Occipital lobe (tissue), 2 donors: ENCODE measurements around the gene MACROD1. TPM values are rescaled to one million over a fixed set of nuclear protein-coding genes. Genes with fewer than 3 reads are reported as not detected.
A peak's percentile ranks its signal among the peaks of the same experiment; 100 is the strongest.
"Not testable (repeated sequence)": the region's sequence is repeated elsewhere in the genome, so short reads cannot be mapped to it uniquely, and the experiment has no call there.

Source experiments
- DNase-seq: peaks from one replicate; lab custom pipeline; 2025; lab: John Stamatoyannopoulos, UW
- total RNA-seq: library from RNA; depleted of rRNA; stranded (reverse); fragments of >200 nt; gene quantifications from one replicate; pipeline ENCODE4 v1.2.3, GENCODE V29; 2014

The MACROD1 gene
- total RNA-seq, 1 donor from 2014 or later: 16.2 TPM

DNA sequence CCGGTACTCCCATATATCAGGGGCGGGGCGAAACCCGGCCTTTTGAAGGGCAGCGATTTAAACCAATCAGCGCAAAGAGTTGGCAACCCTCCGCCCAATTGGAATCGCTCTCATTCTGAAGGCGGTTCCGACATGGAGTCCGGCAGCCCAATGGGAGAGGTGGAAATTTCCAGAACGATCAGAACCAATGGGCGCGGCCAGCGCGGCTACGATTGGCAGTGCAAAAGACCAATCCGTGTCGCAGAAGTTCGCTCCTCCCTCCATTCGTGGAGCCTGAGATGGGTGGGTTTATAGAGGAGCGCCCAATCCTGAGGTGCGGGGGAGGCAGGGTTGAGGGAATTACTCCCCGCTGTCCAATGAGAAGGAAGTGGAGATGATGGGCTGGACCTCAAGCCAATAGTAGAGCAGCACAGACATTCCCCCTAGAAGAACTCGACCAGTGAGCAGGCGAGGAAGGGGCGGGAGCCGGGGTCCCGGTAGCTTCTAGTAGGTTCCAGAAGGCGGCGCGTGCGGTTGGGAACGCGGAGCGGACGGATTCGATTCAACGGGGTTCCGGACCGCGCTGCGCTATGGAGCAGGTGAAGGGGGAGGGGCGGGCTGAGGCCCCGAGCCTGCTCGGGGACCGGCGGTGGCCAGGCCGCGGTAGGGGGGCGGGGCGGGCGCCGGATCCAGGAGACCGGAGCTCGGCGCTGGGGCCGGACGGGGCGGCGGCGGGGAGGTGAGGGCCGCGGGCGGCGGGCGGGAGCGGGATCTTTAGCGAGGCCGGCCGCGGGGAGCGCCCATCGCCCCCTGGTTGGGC is 20.0 kb upstream of the MACROD1 start, which contains the start of gene STIP1:
Gene STIP1, plus strand, starts transcription at position 479 of the 799 bp plus-strand sequence. Its CDS starts 91 bp downstream, at position 570.
- peak; percentile 100 for DNase-seq

DNA sequence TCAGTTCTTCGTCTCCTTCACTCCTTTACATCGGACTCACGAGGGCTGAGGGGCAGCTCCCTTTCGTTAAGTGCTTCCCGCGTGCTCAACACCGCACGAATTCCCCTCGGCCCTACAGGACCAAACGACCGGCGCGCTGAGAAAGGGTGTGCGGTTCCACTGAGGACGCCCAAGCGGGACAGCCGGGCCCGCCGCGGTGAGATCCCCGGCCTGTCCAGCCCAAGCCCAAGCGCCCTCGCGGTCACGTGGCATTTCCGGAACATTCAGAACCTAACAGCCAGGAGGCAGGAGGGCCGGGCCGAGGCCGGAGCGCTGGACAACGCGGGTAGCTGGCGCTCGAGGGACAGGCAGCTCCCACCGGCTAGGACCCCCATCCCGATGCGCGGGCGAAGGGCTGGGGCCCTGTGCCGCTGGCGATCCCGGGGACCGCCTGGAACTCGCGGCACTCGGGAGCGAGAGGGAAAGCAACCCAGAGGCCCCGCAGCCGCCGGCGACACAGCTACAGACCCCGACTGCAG is 19.3 kb upstream of the MACROD1 start:
- peak; percentile 82 for DNase-seq

DNA sequence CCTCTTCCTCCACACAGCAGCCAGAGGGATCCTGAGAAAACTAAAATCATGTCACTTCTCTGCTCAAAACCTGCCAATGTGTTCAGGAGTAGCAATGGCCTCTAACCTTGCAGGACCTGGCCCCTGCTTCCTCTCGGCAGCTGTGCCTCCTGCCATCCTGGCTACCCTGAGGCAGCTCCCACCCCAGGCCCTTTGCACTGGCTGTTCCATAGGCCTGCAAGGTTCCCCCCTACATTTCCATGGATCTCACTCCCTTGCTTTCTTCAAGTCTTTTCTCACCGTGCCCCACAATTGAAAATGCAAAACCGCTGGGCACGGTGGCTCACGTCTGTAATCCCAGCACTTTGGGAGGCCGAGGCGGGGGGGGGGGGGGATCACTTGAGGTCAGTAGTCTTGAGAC is 18.0 kb upstream of the MACROD1 start:
- DNase-seq: no peak

- peak; percentile 91 for DNase-seq
These were observed 15.8 kb upstream of the MACROD1 start for GRCh38 chr11:64181506-64182411.

DNA sequence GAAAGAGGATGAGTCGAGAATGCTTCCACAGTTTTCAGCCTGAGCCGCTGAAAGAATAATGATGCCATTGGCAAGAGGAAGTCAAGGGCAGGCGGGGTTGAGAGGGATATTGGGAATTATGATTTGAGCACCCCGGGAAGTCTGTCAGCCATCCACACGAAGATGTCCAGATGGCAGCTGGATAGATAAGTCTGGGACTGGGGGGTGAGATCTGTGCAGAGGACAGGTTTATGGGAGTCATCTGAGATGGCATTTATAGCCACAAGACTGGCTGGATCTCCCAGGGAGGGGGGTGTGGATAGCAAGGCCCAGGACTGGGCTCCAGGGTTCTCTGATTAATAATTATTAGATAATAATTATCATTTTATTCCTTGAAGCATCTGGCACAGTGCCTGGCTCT is 15.0 kb upstream of the MACROD1 start:
- no peak for DNase-seq

DNA sequence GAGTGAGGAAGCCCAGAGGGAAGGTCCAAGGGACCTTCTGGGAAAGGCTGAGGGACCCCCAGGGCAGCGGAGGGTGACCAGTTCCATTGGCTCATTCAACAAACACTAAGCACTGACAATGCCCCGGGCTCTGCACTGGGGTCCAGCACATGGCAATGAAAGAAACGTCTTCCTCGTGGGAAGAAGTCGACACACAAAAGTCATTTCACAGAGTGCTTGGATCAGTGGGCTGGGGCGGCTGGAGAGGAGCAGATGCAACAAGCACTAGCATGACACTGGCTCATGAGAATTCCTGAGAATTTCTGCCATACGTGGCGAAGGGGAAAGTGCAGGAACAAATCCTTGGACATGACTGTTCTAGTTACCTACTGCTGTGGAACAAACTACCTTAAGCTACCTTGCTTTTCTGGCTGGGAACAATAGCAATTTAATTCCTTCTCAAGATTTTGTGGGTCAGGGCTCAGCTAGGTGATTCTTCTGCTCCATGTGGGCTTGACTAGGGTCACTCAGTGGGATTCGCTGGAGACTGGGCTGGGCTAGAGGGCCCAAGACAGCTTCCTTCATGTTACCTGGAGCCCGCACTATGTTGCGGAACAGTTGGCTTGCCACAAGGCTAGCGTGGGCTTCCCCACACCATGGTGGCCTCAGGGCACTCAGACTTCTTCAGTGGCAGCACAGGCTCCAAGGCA is 13.2 kb upstream of the MACROD1 start:
- DNase-seq: no peak

DNA sequence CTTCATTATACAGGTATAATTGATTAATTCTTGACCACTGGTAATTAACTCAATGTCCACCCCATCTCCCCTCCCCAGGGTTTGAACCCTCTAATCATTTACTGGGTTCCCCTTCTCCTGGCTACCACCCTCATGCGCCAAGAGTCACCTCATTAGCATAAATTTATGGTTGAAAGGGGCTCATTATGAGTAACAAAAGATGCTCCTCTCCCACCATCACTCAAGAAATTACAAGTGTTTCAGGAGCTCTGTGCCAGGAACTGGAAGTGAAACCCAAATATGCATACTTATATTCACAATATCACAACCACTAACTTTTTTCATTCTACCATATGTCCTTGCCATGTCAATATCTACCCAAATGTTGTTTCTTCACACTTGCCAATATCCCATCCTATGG is 12.3 kb upstream of the MACROD1 start:
- DNase-seq: no peak

GRCh38 chr11:64176751-64177150 is 10.8 kb upstream of the MACROD1 start:
- DNase-seq: no peak

- DNase-seq: no peak
These were observed 7.9 kb upstream of the MACROD1 start for GRCh38 chr11:64173616-64174355.

DNA sequence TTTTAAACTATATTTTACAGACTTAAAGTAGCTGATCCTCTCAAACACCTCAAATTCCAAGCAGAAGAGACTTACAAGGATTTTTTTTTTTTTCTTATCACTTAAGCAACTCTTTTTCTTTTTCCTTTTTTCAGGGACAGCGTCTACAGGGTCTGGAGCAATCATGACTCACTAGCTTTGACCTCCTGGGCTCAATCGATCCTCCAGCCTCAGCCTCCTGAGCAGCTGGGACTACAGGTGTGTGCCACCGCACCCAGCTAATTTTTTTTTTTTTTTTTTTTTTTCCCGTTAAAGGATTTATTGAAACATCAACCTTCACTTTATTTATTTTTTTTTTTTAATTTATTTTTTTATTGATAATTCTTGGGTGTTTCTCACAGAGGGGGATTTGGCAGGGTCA is 4.5 kb upstream of the MACROD1 start:
- DNase-seq: no peak

GRCh38 chr11:64165481-64165841 is 452 bp downstream of the MACROD1 start:
- DNase-seq: no peak

DNA sequence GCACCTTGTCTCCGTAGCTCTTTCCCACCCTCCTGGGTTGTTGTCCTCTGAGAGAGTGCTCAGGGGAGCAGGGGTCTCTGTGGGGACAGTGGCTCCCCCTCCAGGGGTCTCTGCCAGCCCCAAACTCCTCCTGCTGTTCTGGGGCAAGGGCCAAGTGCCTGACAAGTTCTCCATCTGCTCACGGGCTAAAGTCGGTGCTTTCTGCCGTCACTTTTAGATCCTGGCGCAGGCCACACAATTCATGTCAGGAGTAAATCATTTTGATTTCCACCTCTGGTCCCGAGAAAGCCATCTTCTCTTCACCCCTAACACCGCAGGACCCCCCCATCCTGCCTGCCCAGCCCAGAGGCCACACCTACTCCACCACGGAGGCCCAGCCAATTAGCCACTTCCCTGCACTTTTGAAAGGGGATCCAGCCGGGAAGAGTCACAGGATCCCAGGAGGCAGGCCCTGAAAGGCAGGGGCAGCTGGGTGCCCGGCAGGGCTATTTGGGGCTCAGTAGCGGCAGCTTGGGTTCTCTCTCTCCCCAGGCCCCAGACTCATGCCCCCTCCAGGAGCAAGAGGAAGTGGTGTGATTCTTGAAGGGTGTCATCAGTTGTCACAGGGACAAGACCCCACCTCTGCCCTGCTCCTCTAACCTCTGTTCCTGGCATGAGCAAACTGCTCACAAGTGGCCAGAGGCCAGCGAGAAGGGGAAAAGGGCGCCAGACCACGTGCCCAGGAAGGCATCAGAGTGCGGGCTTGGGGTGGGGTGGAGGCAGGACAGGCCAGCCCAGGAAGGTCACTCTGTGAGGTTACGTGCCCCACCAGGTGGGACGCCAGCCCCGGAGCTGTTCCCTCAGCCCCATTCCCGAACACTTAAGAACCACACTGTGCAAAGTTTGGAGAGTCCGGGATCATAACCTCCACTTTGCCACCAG is 1.3 kb downstream of the MACROD1 start:
- DNase-seq: no peak

GRCh38 chr11:64163951-64164350 is 2.0 kb downstream of the MACROD1 start:
- DNase-seq: no peak

- not testable (repeated sequence) for DNase-seq
These were observed 3.1 kb downstream of the MACROD1 start for GRCh38 chr11:64162769-64163168.

DNA sequence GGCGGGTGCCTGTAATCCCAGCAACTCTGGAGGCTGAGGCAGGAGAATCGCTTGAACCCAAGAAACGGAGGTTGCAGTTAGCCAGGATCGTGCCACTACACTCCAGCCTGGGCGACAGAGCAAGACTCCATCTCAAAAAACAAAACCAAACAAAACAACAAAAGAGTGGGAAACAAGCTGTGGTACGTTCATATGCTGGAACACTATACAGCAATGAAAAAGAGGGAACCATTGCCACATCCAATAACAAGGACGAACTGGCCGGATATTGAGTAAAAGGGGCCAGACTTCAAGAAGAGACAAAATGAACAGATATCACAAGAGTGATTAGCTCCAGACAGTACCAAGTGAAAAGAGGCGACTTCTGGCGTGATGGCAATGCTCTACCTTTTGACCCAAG is 4.9 kb downstream of the MACROD1 start:
- no peak for DNase-seq

- no peak for DNase-seq
These were observed 8.1 kb downstream of the MACROD1 start for GRCh38 chr11:64157631-64158394.

- DNase-seq: no peak
These were observed 9.5 kb downstream of the MACROD1 start for GRCh38 chr11:64156235-64157011.

DNA sequence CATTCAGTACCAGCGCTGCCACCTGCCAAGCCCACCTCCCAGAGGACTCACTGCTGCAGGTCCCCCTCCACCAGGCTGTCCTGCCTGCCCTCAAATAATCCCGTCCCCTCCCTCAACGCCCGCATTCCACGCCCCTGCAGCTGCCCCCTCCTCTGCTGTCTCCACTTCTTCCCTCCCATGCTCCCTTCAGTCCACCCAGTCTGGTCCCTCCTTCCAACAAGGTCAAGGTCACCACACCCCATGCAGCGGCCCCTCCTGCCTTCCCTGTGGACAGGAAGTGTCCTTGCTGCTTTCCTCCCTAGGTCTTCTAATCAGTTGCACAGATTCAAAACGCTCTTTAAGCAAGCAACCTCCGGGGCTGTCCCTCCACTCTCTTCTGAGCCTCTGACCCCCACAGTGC is 12.1 kb downstream of the MACROD1 start:
- no peak for DNase-seq
